ENCODE data around the gene RPS4Y2. TPM values are rescaled to one million over a fixed set of nuclear protein-coding genes. Genes with fewer than 3 reads are reported as not detected.

RPS4Y2 gene
- total RNA-seq, 2 donors from 2014 or later, result not detected

DNA sequence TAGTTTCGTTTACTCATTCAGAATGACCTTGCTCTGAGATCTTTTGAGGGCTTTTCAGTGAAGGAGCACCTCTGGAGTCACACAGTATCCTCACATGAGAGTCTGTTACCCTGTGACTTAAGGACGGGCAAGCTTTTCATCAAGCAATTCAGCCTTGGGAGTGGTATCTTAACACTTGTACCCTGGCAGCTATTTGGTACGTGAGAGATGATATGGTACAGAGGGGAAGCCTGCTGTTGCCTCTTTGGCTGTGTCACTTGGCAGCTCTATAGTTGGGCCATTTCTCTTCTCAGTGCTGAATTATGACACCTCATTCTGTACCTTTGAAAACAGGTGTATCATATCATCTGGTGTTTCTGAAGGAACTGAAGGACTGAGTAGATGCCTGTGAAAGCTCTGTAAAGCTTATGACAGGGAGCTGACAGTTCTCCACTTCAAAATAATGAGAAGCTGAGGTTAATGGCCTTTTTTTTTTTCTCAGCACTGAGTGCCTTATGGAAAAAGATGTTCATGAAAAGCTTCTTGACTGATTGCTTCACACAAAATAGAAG is 24.3 kb downstream of the RPS4Y2 start:
- H3K36me3 Mint-ChIP-seq (ENCODE audit: low read depth), result no peaks in the 10 kb centered on the region
- no peaks in the 10 kb centered on the region for H3K9me3 Mint-ChIP-seq

DNA sequence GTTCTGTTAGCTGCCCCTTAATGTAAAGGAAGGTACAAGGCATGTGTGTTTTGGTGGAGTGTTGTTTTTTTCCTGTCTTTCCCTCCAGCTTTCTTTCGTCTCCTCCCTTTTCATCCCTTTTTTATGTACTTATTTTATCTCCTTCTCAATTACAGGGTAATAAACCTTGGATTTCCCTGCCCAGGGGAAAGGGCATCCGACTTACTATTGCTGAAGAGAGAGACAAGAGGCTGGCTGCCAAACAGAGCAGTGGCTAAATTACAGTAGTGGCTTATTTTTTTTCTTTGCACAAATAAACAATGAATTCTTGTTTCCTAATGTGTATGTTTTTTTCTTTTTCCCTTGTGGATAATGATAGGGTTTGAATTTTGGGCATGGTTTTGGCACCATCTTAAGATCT is 24.9 kb downstream of the RPS4Y2 start:
- H3K27me3 Mint-ChIP-seq (ENCODE audit: insufficient read depth), result no peaks in the 10 kb centered on the region
- H3K27ac ChIP-seq (ENCODE audit: low read depth, low read length), result no peak overlapping the region
- no peak overlapping the region for H3K4me3 Mint-ChIP-seq
- no peak overlapping the region for H3K9ac ChIP-seq (ENCODE audit: extremely low read depth, low read length, poor library complexity, severe bottlenecking)
- no peaks in the 10 kb centered on the region for H3K27me3 ChIP-seq (ENCODE audit: control insufficient read depth, insufficient read depth, low read length, poor library complexity, severe bottlenecking)
- no peak overlapping the region for H3K27ac Mint-ChIP-seq
- no peaks in the 10 kb centered on the region for H3K4me1 Mint-ChIP-seq
- DNase-seq, result no peak
- no peaks in the 10 kb centered on the region for H3K4me1 ChIP-seq (ENCODE audit: control insufficient read depth, insufficient read depth, low read length)
- no peaks in the 10 kb centered on the region for H3K36me3 ChIP-seq (ENCODE audit: control insufficient read depth, insufficient read depth, low read length)
- no peaks in the 10 kb centered on the region for H3K9me3 Mint-ChIP-seq
- H3K9me3 ChIP-seq (ENCODE audit: control insufficient read depth, low read length), result peaks cover 26% of the 10 kb centered on the region
- TF ChIP-seq, protein P1, sequence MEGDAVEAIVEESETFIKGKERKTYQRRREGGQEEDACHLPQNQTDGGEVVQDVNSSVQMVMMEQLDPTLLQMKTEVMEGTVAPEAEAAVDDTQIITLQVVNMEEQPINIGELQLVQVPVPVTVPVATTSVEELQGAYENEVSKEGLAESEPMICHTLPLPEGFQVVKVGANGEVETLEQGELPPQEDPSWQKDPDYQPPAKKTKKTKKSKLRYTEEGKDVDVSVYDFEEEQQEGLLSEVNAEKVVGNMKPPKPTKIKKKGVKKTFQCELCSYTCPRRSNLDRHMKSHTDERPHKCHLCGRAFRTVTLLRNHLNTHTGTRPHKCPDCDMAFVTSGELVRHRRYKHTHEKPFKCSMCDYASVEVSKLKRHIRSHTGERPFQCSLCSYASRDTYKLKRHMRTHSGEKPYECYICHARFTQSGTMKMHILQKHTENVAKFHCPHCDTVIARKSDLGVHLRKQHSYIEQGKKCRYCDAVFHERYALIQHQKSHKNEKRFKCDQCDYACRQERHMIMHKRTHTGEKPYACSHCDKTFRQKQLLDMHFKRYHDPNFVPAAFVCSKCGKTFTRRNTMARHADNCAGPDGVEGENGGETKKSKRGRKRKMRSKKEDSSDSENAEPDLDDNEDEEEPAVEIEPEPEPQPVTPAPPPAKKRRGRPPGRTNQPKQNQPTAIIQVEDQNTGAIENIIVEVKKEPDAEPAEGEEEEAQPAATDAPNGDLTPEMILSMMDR (conservative IDR thresholded peaks at IDR 0.05), result no peak
- no CpG with 5 or more reads among the region's 2 CpGs for WGBS, 2 experiments (ENCODE audit: insufficient coverage in 1 of 2, insufficient read length in 1 of 2)
- no peaks in the 10 kb centered on the region for H3K36me3 Mint-ChIP-seq (ENCODE audit: low read depth)
- no peak overlapping the region for H3K4me3 ChIP-seq (ENCODE audit: low read length)

More for the DNA sequence above, 24.3 kb downstream of the RPS4Y2 start:
- no peaks in the 10 kb centered on the region for H3K36me3 ChIP-seq (ENCODE audit: control insufficient read depth, insufficient read depth, low read length)
- no peak for DNase-seq
- H3K9me3 ChIP-seq (ENCODE audit: control insufficient read depth, low read length), result peaks cover 22% of the 10 kb centered on the region
- no peaks in the 10 kb centered on the region for H3K4me1 Mint-ChIP-seq
- H3K4me3 ChIP-seq (ENCODE audit: low read length), result no peak overlapping the region
- H3K4me3 Mint-ChIP-seq, result no peak overlapping the region
- no peaks in the 10 kb centered on the region for H3K4me1 ChIP-seq (ENCODE audit: control insufficient read depth, insufficient read depth, low read length)
- H3K27ac ChIP-seq (ENCODE audit: low read depth, low read length), result no peak overlapping the region
- no peak overlapping the region for H3K27ac Mint-ChIP-seq
- WGBS, 2 experiments (ENCODE audit: insufficient coverage in 1 of 2, insufficient read length in 1 of 2), result 39 to 70% methylated on average over 2 to 3 of the region's 3 CpGs
- H3K27me3 Mint-ChIP-seq (ENCODE audit: insufficient read depth), result no peaks in the 10 kb centered on the region
- no peak overlapping the region for H3K9ac ChIP-seq (ENCODE audit: extremely low read depth, low read length, poor library complexity, severe bottlenecking)
- no peaks in the 10 kb centered on the region for H3K27me3 ChIP-seq (ENCODE audit: control insufficient read depth, insufficient read depth, low read length, poor library complexity, severe bottlenecking)
- TF ChIP-seq, protein P1 (conservative IDR thresholded peaks at IDR 0.05), result no peak

DNA sequence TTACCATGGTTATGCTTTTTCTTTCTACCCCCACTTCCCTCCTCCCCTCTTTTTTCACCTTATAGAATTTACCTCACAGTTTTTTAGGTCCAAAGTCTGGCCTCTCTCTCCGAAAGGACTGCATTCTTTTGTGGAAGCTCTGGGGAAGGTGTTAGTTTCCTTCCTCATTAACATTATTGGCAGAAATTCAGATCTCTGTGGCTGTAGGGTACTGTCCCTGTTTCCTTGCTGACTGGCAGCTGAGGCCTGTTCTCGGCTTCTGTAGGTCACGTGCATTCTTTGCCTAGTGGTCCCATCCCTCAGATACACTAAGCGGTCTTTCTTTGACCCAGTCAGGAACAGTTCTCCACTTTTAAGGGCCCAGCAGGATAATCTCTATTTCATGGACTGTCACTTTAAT is 25.5 kb downstream of the RPS4Y2 start:
- TF ChIP-seq, protein P1 (conservative IDR thresholded peaks at IDR 0.05), result no peak
- Histone ChIP-seq H3K4me1 (ENCODE audit: control insufficient read depth, insufficient read depth, low read length) (no peaks in the 10 kb centered on the region), H3K36me3 (ENCODE audit: control insufficient read depth, insufficient read depth, low read length) (no peaks in the 10 kb centered on the region), H3K27ac (ENCODE audit: low read depth, low read length) (no peak overlapping the region), H3K4me3 (ENCODE audit: low read length) (no peak overlapping the region), H3K27me3 (ENCODE audit: control insufficient read depth, insufficient read depth, low read length, poor library complexity, severe bottlenecking) (no peaks in the 10 kb centered on the region), H3K9me3 (ENCODE audit: control insufficient read depth, low read length) (peaks cover 26% of the 10 kb centered on the region), H3K9ac (ENCODE audit: extremely low read depth, low read length, poor library complexity, severe bottlenecking) (no peak overlapping the region)
- H3K27ac Mint-ChIP-seq, result no peak overlapping the region
- WGBS, 2 experiments (ENCODE audit: insufficient coverage in 1 of 2, insufficient read length in 1 of 2), result 83 to 100% methylated on average over 1 to 3 of the region's 4 CpGs
- H3K36me3 Mint-ChIP-seq (ENCODE audit: low read depth), result no peaks in the 10 kb centered on the region
- no peak for DNase-seq
- no peaks in the 10 kb centered on the region for H3K9me3 Mint-ChIP-seq
- H3K27me3 Mint-ChIP-seq (ENCODE audit: insufficient read depth), result no peaks in the 10 kb centered on the region
- H3K4me1 Mint-ChIP-seq, result no peaks in the 10 kb centered on the region
- no peak overlapping the region for H3K4me3 Mint-ChIP-seq
